HG02973 (cell line): ENCODE measurements around the gene LDHD.

Source experiments
- ATAC-seq: cut with Tn5 transposase; IDR thresholded peaks from one replicate; pipeline ENCODE4 v1.9.1; 2021; ENCODE audit warnings: moderate library complexity; ENCODE audit not compliant: unreplicated experiment

The LDHD gene

GRCh38 chr16:75064403-75065148 is 52.0 kb downstream of the LDHD start:
- ATAC-seq = no peak

- no peak for ATAC-seq
These were observed 53.0 kb downstream of the LDHD start for GRCh38 chr16:75063549-75064088.

GRCh38 chr16:75062976-75063346 is 53.6 kb downstream of the LDHD start:
- no peak for ATAC-seq

- no peak for ATAC-seq
These were observed 54.2 kb downstream of the LDHD start for GRCh38 chr16:75062135-75062975.
